ENCODE data around the gene DDX20.

DDX20 gene

DNA sequence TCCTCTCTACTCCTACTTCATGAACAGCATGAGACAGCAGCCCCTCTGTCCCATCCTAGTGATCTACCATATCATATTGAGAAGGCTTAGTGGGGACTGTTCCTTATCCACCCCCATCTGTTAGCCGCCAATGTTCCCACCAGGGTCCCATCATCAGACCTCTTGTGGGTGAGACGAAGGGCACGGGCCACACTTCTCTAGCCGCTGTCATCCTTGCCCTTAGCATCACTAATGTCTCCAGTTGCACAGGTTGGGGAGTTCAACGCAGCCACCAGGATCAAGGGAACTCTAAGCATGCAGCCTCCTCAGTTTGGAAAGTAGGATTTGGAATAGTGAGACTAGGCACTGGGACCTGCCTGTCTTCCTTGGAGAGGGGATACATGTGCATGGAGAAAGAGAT, 36.6 kb upstream of the DDX20 start:
- H3K4me3 ChIP-seq (ENCODE audit: control insufficient read depth, low read depth, low read length), result no peak overlapping the region
- DNase-seq (ENCODE audit: low read depth), result no peak
- TF ChIP-seq, protein P1, sequence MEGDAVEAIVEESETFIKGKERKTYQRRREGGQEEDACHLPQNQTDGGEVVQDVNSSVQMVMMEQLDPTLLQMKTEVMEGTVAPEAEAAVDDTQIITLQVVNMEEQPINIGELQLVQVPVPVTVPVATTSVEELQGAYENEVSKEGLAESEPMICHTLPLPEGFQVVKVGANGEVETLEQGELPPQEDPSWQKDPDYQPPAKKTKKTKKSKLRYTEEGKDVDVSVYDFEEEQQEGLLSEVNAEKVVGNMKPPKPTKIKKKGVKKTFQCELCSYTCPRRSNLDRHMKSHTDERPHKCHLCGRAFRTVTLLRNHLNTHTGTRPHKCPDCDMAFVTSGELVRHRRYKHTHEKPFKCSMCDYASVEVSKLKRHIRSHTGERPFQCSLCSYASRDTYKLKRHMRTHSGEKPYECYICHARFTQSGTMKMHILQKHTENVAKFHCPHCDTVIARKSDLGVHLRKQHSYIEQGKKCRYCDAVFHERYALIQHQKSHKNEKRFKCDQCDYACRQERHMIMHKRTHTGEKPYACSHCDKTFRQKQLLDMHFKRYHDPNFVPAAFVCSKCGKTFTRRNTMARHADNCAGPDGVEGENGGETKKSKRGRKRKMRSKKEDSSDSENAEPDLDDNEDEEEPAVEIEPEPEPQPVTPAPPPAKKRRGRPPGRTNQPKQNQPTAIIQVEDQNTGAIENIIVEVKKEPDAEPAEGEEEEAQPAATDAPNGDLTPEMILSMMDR (conservative IDR thresholded peaks at IDR 0.05; ENCODE audit: control insufficient read depth, insufficient read depth, low read depth, low read length), result no peak

DNA sequence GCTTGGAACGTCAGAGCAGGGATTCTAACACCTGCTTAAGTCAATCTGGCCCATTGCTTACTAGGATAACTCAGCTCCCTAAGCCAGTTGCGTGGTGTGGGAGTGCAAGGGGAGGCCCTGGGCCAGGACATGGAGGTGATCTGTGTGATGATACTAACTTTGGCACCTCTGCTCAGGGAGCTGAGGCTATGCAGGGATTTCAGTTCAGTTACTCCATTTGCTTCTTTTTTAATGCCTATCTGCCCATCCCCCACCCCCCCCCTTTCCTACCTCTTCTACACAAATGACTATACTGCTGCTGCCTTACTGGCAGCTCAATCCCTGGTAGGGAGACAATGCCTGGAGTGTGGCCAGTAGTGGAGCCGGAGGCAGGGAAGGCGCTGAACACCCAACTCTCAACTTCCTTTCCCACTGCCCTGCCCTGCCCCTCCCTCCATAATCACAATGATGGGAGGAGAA, 36.0 kb upstream of the DDX20 start:
- DNase-seq (ENCODE audit: low read depth), result no peak
- TF ChIP-seq, protein P1 (conservative IDR thresholded peaks at IDR 0.05; ENCODE audit: control insufficient read depth, insufficient read depth, low read depth, low read length), result no peak
- no peak overlapping the region for H3K4me3 ChIP-seq (ENCODE audit: control insufficient read depth, low read depth, low read length)

DNA sequence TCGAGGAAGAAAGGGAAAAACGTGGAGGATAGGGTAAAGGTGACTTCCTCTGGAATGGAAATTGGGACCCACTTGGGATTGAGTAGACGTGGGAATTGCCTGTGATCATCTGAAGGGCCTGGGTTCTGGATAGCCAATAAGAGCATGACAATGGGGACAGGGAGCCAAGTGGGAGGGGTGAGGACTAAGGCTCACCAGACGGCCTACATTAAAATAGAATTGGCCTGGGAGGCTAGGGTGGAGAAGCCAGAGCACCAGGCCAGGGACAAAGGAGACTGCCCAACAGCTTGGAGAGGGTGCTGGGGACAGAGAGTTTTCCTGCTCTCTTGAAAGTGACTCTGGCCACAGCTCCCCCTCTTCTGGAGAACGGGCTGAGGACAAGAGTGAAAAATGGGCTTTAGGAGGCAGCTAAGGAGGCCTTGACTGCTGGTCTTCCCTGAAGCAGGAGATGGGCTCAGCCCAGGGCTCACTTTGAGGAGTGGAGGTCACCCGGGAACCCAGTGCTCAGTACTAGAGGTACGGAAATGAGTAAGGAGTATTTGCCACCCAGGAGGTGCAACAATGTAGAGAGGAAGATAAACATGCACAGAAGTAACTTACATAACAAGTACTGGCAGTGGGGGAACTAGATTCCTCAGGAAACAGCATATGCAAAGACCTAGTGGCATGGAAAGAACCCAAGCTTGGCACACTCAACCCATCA, 35.3 kb upstream of the DDX20 start:
- no peak for DNase-seq (ENCODE audit: low read depth)
- H3K4me3 ChIP-seq (ENCODE audit: control insufficient read depth, low read depth, low read length), result no peak overlapping the region
- TF ChIP-seq, protein P1 (conservative IDR thresholded peaks at IDR 0.05; ENCODE audit: control insufficient read depth, insufficient read depth, low read depth, low read length), result no peak

DNA sequence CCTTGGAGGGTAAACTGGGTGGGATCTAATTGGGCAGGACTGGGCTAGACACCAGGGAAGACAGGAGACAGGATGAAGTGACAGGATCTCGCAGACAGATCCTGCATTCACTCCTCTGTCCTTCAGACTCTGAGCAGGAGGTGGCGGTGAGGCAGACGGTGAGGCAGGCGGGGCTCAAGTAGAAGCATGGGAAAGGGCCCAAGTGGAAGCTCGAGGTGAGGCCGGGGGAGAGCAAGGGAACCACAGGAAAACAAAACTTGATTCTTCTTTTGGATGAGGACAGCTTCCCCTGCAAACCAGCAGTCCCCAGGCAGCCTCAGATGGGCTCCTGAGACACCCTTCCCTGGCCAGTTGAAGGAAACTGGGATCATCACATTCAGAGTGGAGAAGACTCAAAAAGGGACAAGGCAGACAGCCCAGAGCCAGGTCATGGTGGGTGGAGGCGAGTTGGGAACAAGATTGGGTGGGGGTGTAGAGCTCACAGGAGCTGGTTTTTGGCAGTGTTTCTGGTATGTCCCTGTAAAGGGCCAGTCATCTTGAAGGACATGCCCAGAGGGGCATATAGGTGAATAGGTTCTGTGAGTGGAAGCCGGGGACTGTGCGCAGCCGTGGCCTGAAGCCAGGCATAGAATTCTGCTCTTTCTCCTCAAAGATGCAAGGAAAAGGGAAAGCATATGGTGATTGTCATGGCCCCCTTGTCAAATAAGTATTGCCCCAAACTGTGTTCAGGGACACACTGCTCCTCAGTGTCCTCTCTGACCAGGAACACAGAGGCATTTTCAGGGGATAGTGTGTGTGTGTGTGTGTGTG, 34.5 kb upstream of the DDX20 start:
- TF ChIP-seq, protein P1 (conservative IDR thresholded peaks at IDR 0.05; ENCODE audit: control insufficient read depth, insufficient read depth, low read depth, low read length), result no peak
- no peak overlapping the region for H3K4me3 ChIP-seq (ENCODE audit: control insufficient read depth, low read depth, low read length)
- peak; percentile 15 for DNase-seq (ENCODE audit: low read depth)

DNA sequence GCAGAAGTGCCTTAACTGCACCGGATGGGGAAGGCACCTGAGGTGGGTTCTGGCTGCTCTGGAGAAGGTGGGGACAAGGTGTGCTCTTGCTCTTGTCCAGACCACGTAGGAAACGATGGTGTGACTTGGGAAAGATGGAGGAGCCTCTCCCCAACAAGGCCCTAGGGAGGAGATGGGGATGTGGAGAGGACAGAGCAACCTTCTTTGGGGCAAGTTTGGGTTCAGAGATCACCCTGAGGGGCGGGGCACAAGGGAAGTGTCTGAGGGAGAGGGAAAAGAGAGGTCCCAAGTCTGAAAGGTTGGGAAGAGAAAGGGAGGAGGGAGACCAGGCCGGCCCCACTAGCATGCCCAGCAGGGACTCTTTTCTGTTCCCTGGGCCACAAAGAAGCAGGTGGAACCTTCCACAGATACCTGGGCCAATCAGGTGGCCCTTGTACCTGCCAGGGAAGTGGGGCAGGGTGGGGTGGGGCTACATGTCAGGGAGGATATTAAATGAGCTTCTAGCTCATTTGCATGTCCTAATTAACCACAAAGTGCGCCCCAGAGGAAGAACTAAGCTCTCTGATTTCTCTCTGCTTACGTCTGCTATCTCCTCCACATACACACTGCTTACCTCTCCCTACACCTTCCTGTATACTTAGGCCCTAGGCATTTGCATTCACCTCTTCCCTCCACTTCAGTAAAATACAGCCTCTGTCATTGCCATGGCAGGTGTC, 32.5 kb upstream of the DDX20 start:
- no peak overlapping the region for H3K4me3 ChIP-seq (ENCODE audit: control insufficient read depth, low read depth, low read length)
- TF ChIP-seq, protein P1 (conservative IDR thresholded peaks at IDR 0.05; ENCODE audit: control insufficient read depth, insufficient read depth, low read depth, low read length), result no peak
- no peak for DNase-seq (ENCODE audit: low read depth)

DNA sequence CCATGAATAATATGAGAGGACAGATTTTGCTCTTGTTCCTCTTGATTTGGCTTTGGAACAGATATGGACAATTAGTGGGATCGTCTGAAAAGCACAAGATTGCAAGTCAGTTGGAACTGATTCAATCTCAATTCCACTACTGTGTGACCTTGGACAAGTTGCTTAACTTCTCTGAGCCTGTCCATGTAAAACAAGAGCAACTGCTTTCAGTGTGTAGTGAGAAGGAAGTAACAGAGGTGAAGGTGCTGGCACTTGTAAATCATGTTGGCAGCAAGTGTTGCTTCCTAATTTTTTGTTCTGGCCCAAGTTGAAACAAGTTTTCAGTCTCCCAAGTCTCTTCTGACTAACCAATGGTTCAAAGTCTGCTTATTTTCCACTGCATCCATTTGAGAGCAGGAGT, 31.8 kb upstream of the DDX20 start:
- TF ChIP-seq, protein P1 (conservative IDR thresholded peaks at IDR 0.05; ENCODE audit: control insufficient read depth, insufficient read depth, low read depth, low read length), result no peak
- DNase-seq (ENCODE audit: low read depth), result no peak
- H3K4me3 ChIP-seq (ENCODE audit: control insufficient read depth, low read depth, low read length), result no peak overlapping the region
